T follicular helper cell (primary cell): ENCODE data around the gene FAF2.
A peak's percentile ranks its signal among the peaks of the same experiment; 100 is the strongest.
"Not testable (repeated sequence)": the region's sequence is repeated elsewhere in the genome, so short reads cannot be mapped to it uniquely, and the experiment has no call there.

Experiments
- DNase-seq: peaks from one replicate; pipeline ENCODE4 v3.0.0-alpha.2; 2020; ENCODE audit warnings: low read depth

The FAF2 gene

DNA sequence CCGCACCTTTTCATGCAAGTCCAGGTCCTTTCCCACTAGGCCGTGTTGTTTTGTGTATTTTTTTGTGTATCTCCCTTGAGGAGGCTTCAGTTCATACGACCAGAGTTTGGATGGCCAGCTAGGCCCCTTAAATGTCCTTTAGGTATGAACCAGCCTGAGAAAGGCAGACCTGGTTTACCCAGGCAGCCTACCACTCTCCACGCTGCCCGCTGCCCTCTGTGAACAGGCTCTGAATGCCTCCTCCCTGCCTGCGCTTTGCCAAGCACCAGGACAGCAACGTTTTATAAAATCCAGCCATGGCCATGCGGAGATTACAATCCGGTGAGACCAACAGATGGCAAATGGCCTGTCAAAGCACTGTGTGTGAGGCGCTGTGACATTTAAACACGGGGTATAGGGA is 31.2 kb upstream of the FAF2 start:
- no peak for DNase-seq

DNA sequence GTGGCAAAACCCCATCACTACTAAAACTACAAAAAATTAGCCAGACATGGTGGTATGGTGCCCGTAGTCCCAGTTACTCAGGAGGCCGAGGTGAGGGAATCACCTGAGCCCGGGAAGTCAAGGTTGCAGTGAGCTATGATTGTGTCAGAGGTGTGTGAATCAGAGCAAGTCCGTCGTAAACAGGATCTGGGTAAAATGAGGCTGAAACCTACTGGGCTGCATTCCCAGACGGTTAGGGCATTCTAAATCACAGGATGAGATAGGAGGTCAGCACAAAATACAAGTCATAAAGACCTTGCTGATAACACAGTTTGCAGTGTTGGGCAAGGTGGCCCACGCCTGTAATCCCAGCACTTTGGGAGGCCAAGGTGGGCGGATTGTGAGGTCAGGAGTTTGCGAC is 29.9 kb upstream of the FAF2 start:
- DNase-seq: no peak

DNA sequence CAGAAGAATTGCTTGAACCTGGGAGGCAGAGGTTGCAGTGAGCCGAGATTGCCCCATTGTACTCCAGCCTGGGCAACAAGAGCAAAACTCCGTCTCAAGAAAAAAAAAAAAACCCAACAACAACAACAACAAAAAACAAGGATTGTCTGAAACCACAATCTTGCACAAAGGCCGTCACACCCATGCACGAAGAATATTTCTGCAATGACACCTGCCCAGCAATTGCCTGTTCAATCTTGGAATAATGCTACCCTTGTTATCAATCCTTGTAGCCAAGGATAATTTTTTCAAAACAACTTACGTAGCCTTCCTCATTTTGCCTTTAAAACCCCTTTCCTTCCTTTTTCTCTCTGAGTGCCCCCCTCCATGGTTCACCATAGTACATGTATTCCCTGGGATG is 28.1 kb upstream of the FAF2 start:
- DNase-seq: no peak

DNA sequence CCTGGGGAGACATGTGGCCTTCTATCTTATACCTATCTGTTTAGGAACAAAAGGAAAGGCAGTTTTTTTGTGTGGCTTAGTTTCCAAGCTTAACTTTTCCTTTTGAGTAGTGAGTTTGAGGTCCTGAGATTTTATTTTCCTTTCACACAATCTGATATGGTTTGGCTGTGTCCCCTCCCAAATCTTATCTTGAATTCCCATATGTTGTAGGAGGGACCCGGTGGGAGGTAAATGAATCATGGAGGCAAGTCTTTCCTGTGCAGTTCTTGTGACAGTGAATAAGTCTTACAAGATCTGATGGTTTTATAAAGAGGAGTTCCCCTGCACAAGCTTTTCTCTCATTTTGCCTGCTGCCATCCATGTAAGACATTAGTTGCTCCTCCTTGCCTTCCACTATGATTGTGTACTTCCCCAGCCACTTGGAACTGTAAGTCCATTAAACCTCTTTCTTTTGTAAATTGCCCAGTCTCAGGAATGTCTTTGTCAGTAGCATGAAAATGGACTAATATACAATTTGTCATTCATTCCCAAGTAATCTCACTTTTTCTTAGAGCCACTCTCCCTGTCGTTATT is 27.1 kb upstream of the FAF2 start:
- no peak for DNase-seq

DNA sequence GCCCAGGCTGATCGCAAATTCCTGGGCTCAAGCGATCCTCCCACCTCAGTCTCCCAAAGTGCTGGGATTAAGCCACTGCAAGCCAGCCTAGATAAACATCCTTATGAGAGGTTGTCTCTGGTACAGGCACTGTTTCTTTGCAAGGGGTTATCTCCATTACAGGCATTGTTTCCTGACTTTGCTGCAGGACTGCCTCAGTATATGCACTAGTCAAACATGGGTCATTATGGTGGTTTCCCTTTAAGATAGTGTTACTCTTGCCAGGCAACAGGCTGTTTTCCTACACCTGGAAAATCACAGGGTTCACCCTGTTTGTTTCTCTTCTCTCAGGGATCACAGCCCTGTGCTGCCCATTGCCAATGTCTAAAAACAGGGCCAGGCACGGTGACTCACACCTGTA is 24.0 kb upstream of the FAF2 start:
- DNase-seq: no peak

DNA sequence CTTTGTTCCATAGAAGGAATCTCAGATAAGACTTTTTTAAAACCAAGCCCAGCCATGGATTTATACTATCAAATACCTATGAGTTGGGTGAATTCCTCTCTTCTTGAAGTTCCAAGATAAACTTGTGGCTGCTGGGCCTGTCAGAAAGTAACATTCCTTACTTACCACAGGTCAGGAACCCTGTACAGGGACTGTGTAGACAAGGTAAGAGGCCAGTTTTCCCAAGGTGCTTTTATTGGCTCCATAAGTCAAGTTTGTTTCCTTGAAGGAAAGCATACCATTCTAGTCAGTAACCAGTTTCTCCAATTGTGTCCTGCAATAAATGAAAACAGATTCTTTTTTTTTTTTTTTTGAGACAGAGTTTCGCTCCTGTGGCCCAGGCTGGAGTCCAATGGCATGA is 23.0 kb upstream of the FAF2 start:
- no peak for DNase-seq

DNA sequence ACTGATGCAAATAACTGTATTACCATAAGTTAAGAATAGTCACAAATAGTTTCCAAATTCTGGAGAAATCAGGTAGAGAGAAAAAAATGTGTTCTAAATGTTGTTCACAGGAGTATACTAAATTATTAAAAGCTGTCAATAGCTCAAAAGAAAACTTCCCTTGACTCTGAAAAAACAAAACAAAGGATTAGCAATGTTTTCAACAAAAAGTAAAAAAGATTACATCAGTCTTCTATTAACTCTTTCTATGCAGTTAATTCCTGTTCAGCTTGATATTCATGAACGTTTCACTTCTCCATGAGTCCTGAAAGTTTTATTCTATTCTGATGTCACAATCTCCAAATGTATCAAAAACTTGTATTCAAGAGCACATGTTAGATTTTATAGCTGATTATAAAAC is 22.4 kb upstream of the FAF2 start:
- DNase-seq: no peak

DNA sequence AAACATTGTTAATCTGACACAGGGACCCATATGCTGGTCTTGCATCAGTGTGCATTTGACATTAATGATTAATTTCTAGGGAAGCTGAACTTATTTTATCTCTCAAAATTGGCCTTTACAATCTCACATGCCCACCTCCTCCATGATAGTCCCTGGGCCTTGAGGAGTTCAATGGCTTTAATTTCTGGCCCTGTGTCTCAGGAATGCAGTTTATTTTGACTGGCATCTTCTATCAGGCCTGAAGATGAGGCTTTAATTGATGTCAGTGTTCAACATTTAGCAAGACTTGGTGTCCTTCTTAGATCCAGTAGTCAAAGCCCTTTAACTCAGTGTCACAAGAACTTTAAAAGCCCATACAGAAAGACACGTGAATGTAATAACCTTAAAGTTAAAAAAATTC is 21.3 kb upstream of the FAF2 start:
- DNase-seq: no peak

DNA sequence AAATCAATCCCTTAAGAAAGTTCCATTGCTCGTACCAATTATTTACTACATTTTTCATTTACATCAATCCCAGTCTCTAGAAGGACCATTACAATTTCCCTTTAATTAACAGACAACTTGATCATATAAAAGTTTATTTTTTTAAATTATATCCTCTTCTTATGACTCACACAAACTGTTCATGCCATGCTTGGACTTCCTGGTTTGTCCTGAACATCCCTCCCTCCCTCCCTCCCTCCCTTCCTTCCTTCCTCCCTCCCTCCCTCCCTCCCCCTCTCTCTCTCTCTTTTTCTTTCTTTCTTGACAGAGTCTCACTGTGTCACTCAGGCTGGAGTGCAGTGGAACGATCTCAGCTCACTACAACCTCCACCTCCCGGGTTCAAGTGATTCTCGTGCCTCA is 20.2 kb upstream of the FAF2 start:
- DNase-seq: no peak

DNA sequence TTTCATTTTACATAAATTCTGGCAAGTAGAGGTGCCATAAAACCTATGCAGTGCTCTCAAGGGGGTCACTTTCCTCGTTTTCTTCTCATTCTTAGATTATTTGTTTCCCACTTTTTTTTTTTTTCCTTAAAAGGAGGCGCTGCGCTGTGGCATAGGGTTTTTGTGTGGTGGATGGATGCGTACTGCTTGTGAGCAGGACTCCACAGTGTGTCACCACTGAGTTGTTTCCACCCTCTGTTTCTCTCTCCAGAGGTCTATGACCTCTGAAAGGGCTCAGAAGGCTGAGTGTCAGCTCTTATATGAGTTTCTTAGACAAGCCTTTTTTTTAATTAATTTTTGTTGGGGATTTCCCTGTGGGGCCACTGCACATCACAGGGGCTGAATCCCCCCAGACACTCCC is 18.2 kb upstream of the FAF2 start:
- DNase-seq: no peak

DNA sequence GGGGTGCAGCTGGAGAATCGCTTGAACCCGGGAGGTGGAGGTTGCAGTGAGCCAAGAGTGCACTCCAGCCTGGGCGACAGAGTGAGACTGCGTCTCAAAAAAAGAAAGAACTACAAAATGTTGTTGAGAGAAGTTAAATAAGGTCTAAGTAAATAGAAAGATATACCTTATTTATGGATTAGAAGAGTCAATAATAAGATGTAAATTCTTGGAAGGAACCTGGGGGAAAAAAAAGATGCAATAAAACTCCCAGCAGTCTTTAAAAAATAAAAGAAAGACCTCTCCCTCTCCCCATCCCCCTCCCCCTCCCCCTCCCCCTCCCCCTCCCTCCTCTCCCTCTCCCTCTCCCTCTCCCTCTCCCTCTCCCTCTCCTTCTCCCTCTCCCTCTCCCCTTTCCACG is 15.5 kb upstream of the FAF2 start:
- no peak for DNase-seq

DNA sequence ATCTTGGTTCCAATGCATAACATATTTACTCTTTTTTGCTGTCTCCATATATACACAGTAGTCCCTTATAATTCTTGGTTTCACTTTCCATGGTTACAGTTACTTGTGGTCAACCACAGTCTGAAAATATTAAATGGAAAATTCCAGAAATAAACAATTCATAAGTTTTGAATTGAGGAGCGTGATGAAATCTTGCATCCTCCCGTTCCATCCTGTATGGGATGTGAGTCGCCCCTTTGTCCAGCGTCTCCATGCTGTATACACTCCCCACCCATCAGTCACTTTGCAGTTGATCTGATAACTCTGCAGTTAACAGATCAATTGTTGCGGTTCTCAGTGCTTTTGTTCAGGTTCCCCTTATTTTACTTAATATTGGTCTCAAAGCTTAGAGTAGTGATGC is 11.5 kb upstream of the FAF2 start:
- no peak for DNase-seq

DNA sequence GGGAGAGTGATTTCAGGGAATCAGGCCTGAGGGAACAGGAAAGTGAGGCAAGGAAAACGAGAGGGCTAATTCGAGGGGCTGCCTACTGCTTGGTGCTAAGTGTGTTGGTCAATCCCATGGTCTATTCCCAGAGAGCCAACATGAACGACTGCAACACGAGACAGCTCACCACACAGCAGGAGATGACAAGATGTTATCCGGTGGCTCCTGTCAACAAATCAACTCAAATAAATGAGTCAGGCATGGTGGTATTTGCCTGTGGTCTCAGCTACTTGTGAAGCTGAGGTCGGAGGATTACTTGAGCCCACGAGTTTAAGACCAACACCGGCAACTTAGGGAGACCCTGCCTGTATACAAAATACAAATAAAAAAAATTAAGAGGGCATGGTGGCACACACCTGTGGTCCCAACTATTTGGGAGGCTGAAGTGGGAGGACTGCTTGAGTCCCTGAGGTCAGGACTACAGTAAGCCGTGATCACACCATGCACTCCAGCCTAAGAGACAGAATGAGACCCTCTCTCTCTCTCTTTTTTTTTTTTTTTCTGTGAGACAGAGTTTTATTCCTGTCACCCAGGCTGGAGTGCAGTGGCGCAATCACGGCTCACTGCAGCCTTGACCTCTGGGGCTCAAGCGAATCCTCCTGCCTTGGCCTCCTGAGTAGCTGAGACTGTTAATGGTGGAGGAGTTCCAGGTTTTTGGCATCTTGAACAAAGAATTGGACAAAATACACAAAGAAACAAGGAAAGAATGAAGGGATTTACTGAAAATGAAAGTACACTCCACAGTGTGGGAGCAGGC is 9.0 kb upstream of the FAF2 start:
- no peak for DNase-seq

DNA sequence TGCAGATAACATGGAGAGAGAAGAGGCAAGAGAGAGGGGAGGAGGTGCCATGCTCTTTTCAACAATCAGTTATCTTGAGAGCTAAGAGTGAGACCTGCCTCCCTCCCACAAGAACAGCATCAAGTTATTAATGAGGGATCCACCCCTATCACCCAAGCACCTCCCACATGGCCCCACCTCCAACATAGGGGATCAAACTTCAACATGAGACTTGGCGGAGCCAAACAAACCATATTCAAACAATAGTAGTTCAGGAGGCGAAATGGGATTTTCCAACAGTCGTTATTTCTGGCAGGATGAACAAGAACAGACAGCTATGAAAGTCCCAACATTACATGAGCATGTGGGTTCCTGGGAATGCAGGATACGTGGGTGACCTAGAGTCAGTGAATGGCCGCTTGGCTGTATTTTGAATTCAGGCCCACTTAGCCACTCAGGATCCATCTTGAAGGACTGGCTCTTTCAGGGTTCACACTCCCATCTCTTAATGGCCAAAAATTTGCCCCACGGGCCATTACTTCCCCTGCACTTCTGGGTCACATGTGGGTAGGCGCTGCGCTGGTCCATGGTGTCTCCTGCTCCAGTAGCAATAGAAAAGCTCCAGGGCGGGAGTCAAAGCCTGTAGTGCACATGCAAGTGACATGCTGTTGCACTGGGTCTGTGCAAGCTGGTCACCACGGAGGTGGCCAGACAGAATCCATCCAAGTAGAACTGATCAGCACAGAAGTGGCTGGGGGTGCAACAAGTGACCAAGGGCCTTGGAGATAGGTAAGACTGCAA is 7.1 kb upstream of the FAF2 start:
- no peak for DNase-seq

DNA sequence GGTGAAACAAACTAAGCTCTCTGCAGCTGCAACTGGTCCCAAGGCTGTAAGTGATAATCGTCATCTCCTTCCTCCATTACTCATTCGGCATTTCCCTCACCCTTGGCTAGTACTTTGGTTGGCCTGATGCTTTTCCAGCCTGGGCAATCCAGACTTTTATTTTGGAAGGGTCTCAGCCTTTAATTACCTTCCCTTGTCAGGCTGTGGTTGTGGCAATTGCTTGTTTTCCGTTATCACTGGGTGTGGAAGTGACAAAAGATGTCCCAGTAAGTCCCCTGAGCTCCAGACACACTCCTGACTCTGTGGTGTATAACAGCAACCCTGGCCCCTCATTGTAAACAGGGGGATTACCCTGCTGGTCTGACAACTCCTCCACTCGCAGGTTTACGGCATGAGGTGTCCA is 6.3 kb upstream of the FAF2 start:
- DNase-seq: no peak

DNA sequence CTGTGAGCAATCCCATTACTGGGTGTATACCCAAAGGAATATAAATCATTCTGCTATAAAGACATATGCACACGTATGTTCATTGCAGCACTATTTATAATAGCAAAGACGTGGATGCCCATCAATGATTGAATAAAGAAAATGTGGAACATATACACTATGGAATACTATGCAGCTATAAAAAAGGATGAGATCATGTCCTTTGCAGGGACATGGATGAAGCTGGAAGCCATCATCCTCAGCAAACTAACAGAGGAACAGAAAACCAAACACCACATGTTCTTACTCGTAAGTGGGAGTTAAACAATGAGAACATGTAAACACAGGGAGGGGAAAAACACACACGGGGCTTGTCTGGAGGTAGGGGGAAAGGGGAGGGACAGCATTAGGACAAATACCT is 5.3 kb upstream of the FAF2 start:
- not testable (repeated sequence) for DNase-seq

DNA sequence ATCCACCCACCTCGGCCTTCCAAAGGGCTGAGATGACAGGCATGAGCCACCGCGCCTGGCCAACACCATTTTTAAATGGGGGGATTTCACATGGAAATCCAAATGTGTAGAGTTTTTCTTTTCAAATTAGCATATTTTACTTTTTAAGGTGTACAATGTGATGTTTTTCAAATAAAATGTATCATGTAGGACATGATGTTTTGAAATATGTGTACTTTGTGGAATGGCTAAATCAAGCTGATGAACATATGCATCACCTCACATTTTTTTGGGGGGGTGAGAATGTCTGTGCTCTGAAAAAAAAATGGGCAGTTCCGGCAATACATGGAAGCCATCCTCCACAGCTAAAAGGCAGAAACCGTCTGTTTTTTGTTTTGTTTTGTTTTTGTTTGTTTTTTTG is 3.4 kb upstream of the FAF2 start:
- DNase-seq: no peak

DNA sequence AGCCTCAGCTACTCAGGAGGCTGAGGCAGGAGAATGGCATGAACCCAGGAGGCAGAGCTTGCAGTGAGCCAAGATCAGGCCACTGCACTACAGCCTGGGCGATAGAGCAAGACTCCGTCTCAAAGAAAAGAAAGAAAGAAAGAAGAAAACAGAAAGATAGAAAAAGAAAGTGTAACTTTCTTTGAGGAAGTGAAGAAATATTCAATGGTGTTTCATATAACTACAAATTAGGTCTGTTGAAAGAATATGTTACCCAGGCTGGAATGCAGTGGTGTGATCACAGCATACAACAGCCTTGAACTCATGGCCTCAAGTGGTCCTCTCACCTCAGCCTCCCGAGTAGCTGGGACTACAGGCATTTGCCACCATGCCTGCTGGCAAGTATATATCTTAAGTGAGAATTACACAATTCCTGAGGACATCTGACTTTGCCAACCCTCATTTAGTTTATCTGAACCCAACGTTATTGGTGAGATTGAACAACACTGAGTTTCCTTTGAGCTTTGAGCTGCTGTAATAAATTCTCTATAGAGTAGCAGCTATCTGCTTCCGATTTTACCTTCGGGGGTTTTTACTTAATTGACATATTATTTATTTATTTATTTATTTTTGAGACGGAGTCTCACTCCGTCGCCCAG is 2.0 kb upstream of the FAF2 start:
- no peak for DNase-seq

DNA sequence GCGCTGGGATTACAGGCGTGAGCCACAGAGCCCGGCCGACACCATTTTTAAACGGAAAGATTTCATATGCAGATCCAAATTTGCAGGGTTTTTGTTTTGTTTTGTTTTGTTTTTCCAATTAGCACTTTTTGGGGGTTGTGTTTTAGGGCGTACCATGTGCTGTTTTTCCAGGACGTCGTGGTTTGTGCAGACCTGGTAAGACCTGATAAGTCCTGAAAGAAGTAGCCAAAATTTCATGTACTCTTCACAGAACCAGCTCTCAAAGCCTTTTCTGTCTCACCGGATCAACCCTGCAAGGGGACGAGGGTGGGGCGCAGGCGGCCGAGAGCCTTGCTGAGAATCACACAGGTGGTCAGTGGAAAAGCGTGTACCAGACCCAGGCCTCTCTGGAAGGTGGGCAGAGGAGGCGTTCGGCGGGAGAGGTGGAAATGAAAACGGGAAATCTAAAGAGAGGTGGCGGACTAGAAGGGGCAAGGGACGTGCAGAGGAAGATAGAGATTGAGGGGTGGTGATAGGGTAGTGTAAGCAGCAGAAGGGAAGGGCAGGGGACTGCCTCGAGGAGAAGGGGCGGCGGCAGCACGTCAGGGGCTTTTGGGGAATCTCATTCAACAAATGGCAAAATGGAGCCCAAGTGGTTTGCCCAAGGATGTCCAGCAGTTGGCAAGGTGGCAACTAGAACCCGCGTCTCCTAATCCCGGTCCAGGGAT is 1.1 kb upstream of the FAF2 start:
- DNase-seq: no peak

DNA sequence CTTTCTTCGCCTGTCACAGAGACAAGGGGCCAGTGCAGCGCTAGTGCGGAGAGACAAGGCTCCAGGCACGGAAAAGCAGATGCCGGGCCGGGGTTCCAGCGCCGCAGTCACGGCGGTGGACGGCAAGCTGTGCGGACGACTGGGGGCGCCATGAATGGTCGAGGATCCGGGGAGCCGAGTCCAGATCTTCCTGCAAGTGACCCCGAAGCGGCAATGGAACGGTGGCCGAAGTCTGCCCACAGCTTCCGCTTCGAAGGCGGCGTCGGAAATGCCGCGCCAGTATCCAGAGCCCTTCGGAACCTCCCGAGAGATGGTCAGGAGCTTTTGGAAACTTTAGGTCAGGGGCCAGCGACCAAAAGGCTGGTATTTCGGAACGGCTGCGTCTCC is 601 bp upstream of the FAF2 start:
- DNase-seq: peak; percentile 4

DNA sequence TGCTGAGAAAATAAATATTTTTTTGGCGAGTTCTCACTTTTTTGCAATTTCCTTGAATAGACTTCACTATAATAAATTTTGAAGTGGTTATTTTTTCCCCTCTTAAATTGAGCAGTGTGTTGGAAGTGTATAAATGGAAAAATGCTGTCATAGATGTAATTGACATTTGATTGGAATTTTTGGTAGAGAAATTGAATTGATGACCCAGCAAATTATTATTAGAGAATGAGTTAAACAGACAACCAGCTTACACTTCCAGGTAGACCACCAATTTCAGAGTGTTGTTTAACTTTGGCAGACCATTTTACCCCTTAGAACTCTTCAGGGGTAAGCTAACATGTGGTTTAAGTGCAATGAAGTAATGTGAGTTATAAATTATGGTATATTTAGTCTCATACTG is 1.9 kb downstream of the FAF2 start:
- no peak for DNase-seq

DNA sequence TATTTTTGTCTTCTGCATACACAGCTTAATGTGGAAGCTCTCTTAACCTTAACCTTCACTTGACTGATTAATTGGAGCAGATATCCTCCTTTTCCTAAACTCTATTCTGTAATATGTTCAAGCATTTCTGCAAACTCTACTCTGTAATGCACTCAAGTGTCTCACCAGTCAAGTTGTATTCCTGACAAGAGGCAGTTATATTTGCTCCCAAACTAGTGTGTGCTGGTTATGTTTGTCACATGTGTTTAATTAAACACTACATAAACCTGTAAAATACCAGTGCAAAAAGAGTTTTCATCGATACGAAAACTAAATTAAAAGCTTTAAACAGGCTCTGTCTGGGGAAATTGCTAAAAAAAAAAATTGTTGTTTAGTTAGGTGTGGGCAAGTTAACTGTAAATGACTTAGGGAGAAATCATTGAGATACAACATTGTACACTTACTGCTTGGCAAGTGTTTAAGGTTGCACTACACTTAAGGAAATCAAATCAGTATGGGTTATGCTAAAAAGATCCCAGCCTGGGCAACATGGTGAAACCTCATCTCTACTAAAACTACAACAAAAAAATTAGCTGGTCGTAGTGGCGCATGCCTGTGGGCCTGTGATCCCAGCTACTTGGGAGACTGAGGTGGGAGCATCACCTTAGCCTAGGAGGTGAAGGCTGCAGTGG is 6.7 kb downstream of the FAF2 start:
- no peak for DNase-seq
